HepG2 (cell line): ENCODE data around the gene ATRN. TPM values are rescaled to one million over a fixed set of nuclear protein-coding genes. Genes with fewer than 3 reads are reported as not detected.

Experiments
- AHR ChIP-seq: IDR thresholded peaks from 2 replicates; pipeline ENCODE4 v1.6.1; 2018; ENCODE audit warnings: missing genetic modification reagents, missing compliant biosample characterization
- FOXJ3 ChIP-seq: sonication (generic); formaldehyde crosslinking; IDR thresholded peaks from 2 replicates; pipeline ENCODE4 v1.4.0; 2020; ENCODE audit warnings: missing genetic modification reagents, mild to moderate bottlenecking, borderline replicate concordance
- FOXO1 ChIP-seq: sonication (generic); formaldehyde crosslinking; IDR thresholded peaks from 2 replicates; pipeline ENCODE4 v1.4.0; 2020; ENCODE audit warnings: missing genetic modification reagents
- HDAC1 ChIP-seq: sonication (generic); formaldehyde crosslinking; IDR thresholded peaks from 2 replicates; pipeline ENCODE4 v1.5.1; 2020; ENCODE audit warnings: mild to moderate bottlenecking, missing genetic modification reagents
- KAT2B ChIP-seq: fragments of 150-350 bp; IDR thresholded peaks from 2 replicates; pipeline ENCODE4 v1.6.1; 2014; ENCODE audit warnings: low read depth, low read length, borderline replicate concordance
- NPAS2 ChIP-seq: sonication (generic); formaldehyde crosslinking; IDR thresholded peaks from 2 replicates; pipeline ENCODE4 v1.8.0; 2022; ENCODE audit warnings: mild to moderate bottlenecking, missing genetic modification reagents, borderline replicate concordance
- NR3C1 ChIP-seq: sonication (generic); formaldehyde crosslinking; IDR thresholded peaks from 2 replicates; pipeline ENCODE4 v1.4.0; 2020; ENCODE audit warnings: missing genetic modification reagents
- PRDM10 ChIP-seq: sonication (generic); formaldehyde crosslinking; IDR thresholded peaks from 2 replicates; pipeline ENCODE4 v1.4.0; 2020; ENCODE audit warnings: low read depth, missing genetic modification reagents
- PRDM15 ChIP-seq: sonication (generic); formaldehyde crosslinking; IDR thresholded peaks from 2 replicates; pipeline ENCODE4 v1.4.0; 2020; ENCODE audit warnings: missing genetic modification reagents
- RFXAP ChIP-seq: sonication (generic); formaldehyde crosslinking; IDR thresholded peaks from 2 replicates; pipeline ENCODE4 v1.4.0; 2020; ENCODE audit warnings: missing genetic modification reagents, borderline replicate concordance
- RXRA ChIP-seq: sonication (generic); formaldehyde crosslinking; IDR thresholded peaks from 2 replicates; pipeline ENCODE4 v1.5.1; 2020; ENCODE audit warnings: missing genetic modification reagents
- SOX13 ChIP-seq, 3 experiments: fragments of 450-650 bp in 1 of 3; sonication (generic) in 1 of 3; formaldehyde crosslinking in 1 of 3; IDR thresholded peaks in 2 of 3; conservative IDR thresholded peaks in 1 of 3; 2 replicates each; pipeline versions ENCODE4 v1.5.0 to v1.6.1; 2016 to 2020; ENCODE audit warnings: antibody characterized with exemption in 1 of 3, mild to moderate bottlenecking in 1 of 3, missing compliant biosample characterization in 1 of 3, missing genetic modification reagents in 1 of 3, moderate library complexity in 1 of 3
- SUZ12 ChIP-seq: fragments of 150-350 bp; IDR thresholded peaks from 2 replicates; pipeline ENCODE4 v1.6.1; 2014; ENCODE audit warnings: low read depth, low read length
- TEAD2 ChIP-seq: sonication (generic); formaldehyde crosslinking; IDR thresholded peaks from 2 replicates; pipeline ENCODE4 v1.9.0; 2021; ENCODE audit warnings: missing genetic modification reagents
- TEAD3 ChIP-seq: optimal IDR thresholded peaks from 2 replicates; pipeline ENCODE3; 2016; ENCODE audit warnings: borderline replicate concordance
- U2AF1 ChIP-seq: fragments of 200-400 bp; formaldehyde crosslinking; optimal IDR thresholded peaks from 2 replicates; pipeline ENCODE3; 2017; ENCODE audit warnings: mild to moderate bottlenecking, low read depth, low read length
- ZNF251 ChIP-seq: sonication (generic); formaldehyde crosslinking; IDR thresholded peaks from 2 replicates; pipeline ENCODE4 v1.9.0; 2021; ENCODE audit warnings: mild to moderate bottlenecking, missing genetic modification reagents
- ZNF607 ChIP-seq: sonication (generic); formaldehyde crosslinking; IDR thresholded peaks from 2 replicates; pipeline ENCODE4 v1.5.1; 2020; ENCODE audit warnings: missing genetic modification reagents, mild to moderate bottlenecking, borderline replicate concordance
- ZNF660 ChIP-seq: sonication (generic); formaldehyde crosslinking; IDR thresholded peaks from 2 replicates; pipeline ENCODE4 v1.5.1; 2020; ENCODE audit warnings: mild to moderate bottlenecking, low read depth, missing genetic modification reagents, borderline replicate concordance
- ZNF740 ChIP-seq: sonication (generic); formaldehyde crosslinking; IDR thresholded peaks from 2 replicates; pipeline ENCODE4 v1.4.0; 2020; ENCODE audit warnings: missing genetic modification reagents
- ZNF790 ChIP-seq: sonication (generic); formaldehyde crosslinking; IDR thresholded peaks from 2 replicates; pipeline ENCODE4 v1.8.0; 2022; ENCODE audit warnings: missing genetic modification reagents, mild to moderate bottlenecking, borderline replicate concordance
- ZSCAN21 ChIP-seq: sonication (generic); formaldehyde crosslinking; IDR thresholded peaks from 2 replicates; pipeline ENCODE4 v1.8.0; 2022; ENCODE audit warnings: mild to moderate bottlenecking, missing genetic modification reagents, moderate library complexity, borderline replicate concordance
- polyA plus RNA-seq, 8 experiments: library from polyadenylated mRNA; depleted of rRNA in 3 of 8; stranded (reverse) in 7 of 8; unstranded in 1 of 8; fragments of >200 nt; fragmentation: Illumina TruSeq in 4 of 8; extraction: Trizol in 4 of 8; gene quantifications; 2 replicates each; pipeline versions ENCODE4 v1.2.1 to v1.2.3, GENCODE V29; 2011 to 2016; ENCODE audit warnings: low read depth in 4 of 8, missing spikeins in 1 of 8, mixed read lengths in 1 of 8; ENCODE audit not compliant: insufficient read depth in 1 of 8
- total RNA-seq, 5 experiments: library from RNA; depleted of rRNA; stranded (reverse); fragments of >200 nt; fragmentation: Illumina TruSeq; extraction: Trizol; gene quantifications; 2 replicates each; pipeline ENCODE4 v1.2.3, GENCODE V29; 2016; ENCODE audit warnings: low read depth in 1 of 5

Gene ATRN
- total and polyA plus RNA-seq, 2 of the 13 experiments (the other 11 are each of a cell fraction or from before 2014, with no cell fraction given): 44.2 to 81.1 TPM

GRCh38 chr20:3658716-3659491 is 188.1 kb downstream of the ATRN start (continued):
- TF ChIP-seq ZSCAN21 (CRISPR knock-in tag) (peak; percentile 24; the same call in 1 of the 2 replicates), NPAS2 (no peak), SUZ12 (peak; percentile 79), TEAD3 (CRISPR knock-in tag) (peak; percentile 36), U2AF1 (no peak), PRDM15 (CRISPR knock-in tag) (no peak), ZNF660 (no peak), PRDM10 (CRISPR knock-in tag) (no peak), AHR (CRISPR knock-in tag) (no peak), ZNF790 (CRISPR knock-in tag) (no peak), NR3C1 (CRISPR knock-in tag) (no peak), FOXO1 (CRISPR knock-in tag) (0 out of 2 replicates have a peak, but pooled peaks have one; percentile 47), RXRA (CRISPR knock-in tag) (peak; percentile 61), FOXJ3 (CRISPR knock-in tag) (no peak), SOX13 (IDR thresholded peaks at IDR 0.05) (no peak), SOX13 (CRISPR knock-in tag; conservative IDR thresholded peaks at IDR 0.05 in 1 of 2, IDR thresholded peaks at IDR 0.05 in 1 of 2) (no peak; a peak in 1 of 4 replicates), TEAD2 (no peak), HDAC1 (CRISPR knock-in tag) (peak; percentile 66), KAT2B (peak; percentile 48; the same call in 1 of the 2 replicates), ZNF607 (peak; percentile 73; the same call in 1 of the 2 replicates), RFXAP (CRISPR knock-in tag) (peak; percentile 95), ZNF740 (no peak), ZNF251 (CRISPR knock-in tag) (no peak)
